Activated CD4-positive, alpha-beta T cell treated with anti-CD3 and anti-CD28 coated beads, Interleukin-2, amount 50 U/mL, for 48 hours (primary cell): Measurements from ENCODE around the gene C6orf136.
"Not testable (repeated sequence)": the region's sequence is repeated elsewhere in the genome, so short reads cannot be mapped to it uniquely, and the experiment has no call there.

Source experiments
- DNase-seq, 2 experiments: peaks; one replicate each; pipeline ENCODE4 v3.0.0-alpha.2; 2020

C6orf136 gene

GRCh38 chr6:30615958-30616810 lies 30.7 kb upstream of the C6orf136 start:
- DNase-seq: no peak

- peak; percentile 95 to 98 for DNase-seq
Observed at GRCh38 chr6:30616811-30617564, 29.9 kb upstream of the C6orf136 start, which contains the start of gene PPP1R10. Gene PPP1R10, minus strand, starts transcription at chr6:30617243. Its CDS starts 7,299 bp downstream, at chr6:30609944.

DNA sequence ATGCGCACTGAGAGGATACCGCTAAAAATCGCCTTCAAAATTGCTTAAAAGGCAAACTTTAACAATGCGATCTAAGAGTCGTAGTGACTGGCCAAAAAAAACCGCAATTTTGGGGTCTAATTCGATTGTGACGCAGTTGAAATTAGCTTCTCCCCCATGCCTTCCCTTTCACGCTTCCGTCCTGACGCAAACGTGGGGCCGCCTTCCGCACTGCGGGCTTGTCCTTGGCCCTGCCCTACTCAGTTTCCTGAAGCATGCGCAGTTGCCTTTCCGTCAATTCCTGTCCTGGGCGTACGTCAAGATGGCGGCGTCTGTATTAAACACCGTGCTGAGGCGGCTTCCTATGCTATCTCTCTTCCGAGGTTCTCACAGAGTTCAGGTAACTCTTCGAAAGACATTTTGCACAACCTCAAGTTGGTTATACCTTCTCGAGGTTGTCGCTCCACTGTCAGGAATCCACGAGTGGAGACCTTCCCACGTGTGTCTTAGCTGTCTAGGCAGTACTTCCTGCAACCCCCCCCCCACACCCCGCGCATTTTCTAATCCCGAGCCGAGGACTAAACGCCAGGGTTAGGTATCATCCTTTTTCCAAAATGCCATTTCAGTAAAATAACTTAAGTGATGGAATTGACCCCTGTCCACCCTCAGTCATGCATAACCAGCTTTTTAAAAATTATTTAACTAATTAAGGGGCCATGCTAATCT lies 29.2 kb upstream of the C6orf136 start, which contains the start of gene MRPS18B:
MRPS18B (plus strand) TSS at position 276 of the 705 bp plus-strand sequence; CDS start at position 302, 26 bp downstream.
- peak; percentile 96 to 97 for DNase-seq

GRCh38 chr6:30618270-30618797 lies 28.6 kb upstream of the C6orf136 start:
- DNase-seq: no peak

- DNase-seq: no peak
Observed at GRCh38 chr6:30619561-30619960, 27.4 kb upstream of the C6orf136 start.

GRCh38 chr6:30625511-30625910 lies 21.4 kb upstream of the C6orf136 start:
- no peak for DNase-seq

GRCh38 chr6:30626484-30627366 lies 20.2 kb upstream of the C6orf136 start, which contains the start of gene ATAT1:
Gene ATAT1, plus strand, starts transcription at chr6:30626874.
- DNase-seq: peak; percentile 88 to 91

DNA sequence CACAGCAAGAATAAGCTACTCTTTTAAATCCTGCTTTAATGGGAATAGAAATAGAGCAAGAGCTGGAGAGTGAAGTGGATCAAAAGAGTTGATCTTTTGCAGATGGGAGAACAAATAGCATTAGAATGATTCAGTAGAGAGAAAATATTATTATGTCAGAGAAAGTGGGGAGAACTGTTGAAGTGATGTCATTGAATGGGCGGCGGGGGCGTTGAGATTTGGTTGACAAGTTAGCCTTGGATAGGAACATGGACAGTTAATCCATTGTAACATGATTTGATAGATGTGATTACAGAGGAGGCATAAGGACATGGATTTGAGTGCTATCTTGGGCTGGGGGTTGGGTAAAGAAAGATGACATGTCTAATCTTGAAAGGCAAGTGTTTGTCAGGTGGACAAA lies 11.1 kb upstream of the C6orf136 start:
- no peak for DNase-seq

DNA sequence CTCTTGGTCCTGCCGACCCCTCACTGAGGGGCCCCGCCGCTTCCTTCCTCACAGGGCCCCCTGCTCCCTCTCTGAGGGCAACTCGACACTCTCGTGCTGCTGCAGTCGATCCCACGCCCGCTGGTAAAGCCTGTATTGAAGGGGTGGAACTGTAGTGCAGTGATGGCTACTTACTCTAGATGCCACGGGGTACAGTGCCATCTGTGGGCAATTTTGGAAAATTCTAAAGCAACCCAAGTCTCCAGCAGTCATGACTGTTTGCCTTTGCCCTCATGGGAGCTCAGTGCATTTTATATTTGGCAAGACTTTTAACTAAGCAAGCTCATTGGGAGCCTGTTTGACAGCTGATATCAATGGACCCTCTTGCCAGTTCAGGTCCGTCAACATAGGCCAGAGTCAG lies 6.5 kb upstream of the C6orf136 start:
- DNase-seq: no peak

DNA sequence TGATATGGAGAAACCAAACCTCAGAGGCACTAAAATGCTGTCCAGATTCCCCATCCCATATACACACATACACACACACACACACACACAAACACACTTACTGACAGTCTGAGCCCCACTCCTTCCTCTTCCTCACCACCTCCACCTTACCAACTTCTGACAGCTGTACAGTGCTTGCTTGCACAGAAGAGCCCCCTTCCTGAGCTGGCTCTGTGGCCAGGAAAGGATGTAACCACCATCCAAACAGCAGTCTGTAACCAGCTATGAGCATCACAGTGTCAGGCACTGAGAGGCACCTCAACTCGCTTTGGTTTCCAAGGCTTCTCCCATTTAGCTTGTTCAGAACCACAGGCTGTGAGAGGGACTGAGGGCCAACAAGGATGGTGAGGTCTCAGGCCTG lies 5.9 kb upstream of the C6orf136 start:
- no peak for DNase-seq

DNA sequence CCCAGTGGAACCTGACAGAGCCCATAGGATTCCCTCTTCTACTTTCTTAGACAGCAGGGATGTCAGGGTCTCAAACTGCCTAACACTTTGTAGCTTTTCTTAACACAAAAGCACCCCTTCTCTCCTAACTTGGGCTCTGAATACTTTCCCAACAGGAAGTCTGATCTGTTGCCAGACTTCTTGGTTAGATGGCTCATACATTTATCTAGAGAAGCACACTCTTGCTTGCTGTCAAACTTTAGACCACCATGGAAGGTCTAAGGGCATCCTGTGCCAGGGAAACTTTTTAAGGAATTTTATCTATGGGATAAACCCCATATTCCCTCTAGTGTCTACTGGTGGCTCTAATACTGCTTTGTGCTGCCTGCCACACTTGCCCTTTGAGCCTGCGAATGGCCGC lies 3.3 kb upstream of the C6orf136 start:
- DNase-seq: no peak

DNA sequence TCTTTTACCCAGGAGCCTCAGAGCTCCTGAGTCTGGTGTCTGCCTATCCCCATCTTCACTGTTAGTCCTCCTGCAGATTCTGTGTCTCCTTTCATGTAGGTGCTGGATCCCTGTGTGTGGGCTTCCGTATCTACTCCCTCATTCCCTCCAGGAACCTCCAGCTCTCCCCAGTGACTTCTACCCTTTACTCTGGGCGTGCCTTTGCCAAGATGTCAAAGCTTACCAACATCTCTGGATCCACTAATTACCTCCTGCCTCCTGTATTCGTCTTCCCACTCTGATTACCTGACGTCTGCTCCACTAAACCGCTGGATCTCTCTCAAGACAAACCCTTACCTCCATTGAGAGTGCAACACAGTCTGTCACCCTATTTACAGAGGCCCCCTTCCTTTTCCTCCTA lies 2.2 kb upstream of the C6orf136 start:
- no peak for DNase-seq

DNA sequence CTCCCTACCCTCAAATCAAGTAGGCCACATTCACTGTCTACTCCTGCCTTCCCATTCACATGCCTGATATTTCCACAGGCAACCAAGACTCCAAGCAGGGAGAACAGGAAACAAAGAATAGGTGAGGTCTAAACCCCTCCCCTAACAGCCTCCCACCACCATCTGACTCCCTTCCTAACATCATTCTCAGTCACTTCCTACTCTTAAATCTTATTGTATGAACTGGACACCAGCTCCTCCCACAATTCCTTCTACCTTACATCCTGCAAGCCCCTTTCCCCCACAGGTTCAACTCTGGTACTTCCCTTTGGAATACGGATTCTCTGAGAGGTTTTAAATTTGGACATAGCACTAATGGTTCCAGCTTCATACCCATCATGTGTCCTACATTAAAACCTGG lies 944 bp upstream of the C6orf136 start:
- DNase-seq: no peak

DNA sequence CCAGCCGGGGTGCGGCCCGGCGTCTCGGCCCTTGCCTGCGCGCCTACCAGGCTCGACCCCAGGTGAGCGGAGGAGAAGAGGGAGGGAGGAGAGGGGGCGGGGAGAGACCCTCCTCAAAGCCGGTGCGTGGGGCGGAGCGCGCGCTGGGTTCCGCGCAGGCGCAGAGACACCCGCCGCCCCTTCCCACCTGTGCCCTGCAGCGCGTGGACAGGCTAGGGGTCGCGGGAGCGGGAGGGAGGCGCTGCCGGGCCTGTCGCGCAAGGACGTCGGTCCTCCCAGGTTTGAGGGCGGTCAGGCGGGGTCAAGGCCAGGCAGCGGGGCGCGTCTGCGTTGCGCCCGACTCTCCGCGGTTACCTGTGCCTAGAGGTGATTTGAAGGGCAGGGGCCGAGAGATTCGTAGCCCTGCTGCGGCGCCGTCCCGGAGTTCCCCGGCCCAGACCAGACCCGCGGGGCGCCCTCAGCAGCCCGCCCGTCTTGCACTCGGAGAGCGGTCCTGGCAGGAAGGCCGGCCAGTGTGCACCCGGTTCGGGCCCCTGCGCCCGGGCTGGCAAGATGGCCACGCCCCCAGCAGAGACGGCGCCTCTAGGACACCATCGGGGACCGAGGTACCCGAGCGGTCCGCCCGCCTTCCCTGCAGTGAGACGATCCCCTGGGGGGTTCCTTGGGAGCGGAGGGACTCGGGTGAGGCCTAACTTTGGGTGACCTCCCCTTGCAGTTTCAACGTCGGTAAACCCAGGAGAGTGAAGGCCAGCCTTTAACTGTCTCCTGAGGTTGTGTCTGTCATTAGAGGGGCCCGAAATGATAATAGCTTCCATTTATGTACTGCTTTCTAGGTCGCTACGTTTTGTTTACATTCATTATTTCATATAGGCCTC lies 546 bp downstream of the C6orf136 start:
- DNase-seq: peak; percentile 77 to 82

GRCh38 chr6:30651143-30651542 lies 4.2 kb downstream of the C6orf136 start:
- no peak for DNase-seq

DNA sequence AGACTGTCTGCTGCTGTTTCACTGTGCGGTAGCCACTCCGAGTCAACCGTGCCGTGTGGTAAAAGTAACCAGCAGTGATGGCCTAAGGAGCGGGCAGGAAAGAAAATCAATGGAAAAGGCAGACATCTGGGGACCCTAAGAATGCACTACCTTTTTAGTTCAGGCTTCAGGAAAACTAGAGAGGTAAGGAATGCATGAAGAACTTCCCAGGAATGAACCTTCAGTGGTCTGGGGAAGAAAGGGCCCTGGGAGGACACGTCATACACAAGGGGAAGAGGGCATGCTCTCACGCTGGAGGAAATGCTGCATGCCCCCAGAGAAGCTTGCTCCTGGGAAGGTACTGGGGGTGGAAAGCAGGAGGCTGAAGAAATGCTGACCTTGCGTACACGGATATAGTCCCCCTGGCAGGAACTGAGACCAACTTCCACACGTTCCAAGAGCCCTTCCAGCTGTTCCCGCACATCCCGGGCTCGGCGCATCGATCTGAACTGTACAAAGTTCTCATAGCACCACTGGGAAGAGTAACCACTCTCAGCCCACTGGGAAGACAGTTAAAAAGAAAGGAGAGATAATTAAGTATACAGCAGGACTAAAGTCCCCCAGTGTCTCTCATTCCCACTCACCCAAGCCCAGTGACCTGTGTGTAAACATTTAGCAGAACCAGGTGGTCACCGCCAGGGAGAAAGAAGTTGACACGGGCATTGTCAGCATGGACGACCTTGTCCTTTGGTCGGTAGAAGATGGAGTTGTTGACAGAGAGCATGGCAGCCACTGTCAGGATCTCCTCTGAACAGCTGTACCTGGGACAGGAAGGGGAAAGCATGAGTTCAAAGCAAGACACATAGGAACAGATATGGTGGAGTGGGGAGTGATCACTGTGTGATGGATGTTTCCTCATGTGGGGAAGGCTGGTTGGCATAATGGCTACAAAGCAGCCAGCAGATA lies 8.1 kb downstream of the C6orf136 start:
- no peak for DNase-seq

DNA sequence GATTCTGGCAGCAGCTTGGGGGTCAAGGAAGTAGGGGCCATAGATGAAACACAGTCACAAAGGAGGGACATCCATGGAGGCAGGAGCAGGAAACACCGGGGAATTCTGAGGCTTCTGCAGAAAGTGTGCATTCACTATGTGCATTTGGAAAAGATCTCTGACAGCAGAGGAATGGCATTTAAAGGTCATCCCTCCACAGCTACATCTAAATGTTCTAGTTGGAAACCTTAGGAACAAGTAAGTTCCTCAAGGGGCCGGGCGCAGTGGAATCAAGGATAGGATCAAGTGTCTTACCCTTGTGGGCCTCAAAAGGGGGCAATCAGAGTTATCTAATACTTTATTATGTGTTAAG lies 8.8 kb downstream of the C6orf136 start:
- DNase-seq: no peak

DNA sequence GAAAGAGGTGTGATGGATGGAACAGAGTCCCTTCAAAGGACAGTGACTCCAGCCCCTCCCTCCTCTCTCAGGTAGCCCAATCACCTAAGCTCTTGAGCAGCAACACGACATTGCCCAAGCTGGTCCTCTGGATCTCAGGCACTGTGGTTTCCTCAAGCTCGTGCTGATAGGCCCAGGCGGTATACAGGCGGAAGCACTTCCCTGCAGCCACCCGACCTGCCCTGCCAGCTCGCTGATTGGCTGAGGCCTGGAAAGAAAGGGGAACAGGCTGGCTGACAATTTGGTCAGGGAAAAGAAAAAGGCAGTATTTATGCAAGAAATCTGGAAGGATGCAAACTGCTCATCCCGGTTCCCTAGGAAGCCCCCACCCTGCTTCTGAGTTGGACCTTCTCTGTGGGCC lies 9.6 kb downstream of the C6orf136 start:
- no peak for DNase-seq

- DNase-seq: no peak
Observed at GRCh38 chr6:30657454-30657853, 10.5 kb downstream of the C6orf136 start.

DNA sequence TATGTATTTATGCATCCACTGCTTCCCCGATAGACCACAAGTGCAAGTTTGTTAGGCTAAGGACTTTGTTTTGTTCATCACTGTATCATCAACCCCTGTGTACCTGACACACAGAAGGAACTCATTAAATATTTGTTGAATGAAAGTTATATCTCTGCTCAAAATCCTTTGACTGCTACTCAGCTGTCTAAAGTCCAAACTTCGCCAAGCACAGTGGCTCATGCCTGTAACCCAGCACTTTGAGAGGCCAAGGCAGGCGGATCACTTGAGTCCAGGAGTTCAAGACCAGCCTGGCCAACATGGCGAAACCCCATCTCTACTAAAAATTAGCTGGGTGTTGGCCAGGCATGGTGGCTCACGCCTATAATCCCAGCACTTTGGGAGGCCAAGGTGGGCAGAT lies 11.0 kb downstream of the C6orf136 start:
- not testable (repeated sequence) for DNase-seq
